NT2/D1 (cell line): Measurements from ENCODE around the gene GDPGP1.

Experiments
- DNase-seq: peaks from one replicate; pipeline ENCODE4 v3.0.0-alpha.2; 2011; ENCODE audit warnings: low read depth, low spot score
- H3K27me3 ChIP-seq: 2 replicates; pipeline ENCODE4 v1.6.0; 2011; ENCODE audit warnings: mild to moderate bottlenecking; ENCODE audit not compliant: insufficient read length, insufficient read depth
- H3K36me3 ChIP-seq: 2 replicates; pipeline ENCODE4 v1.6.1; 2011; ENCODE audit warnings: mild to moderate bottlenecking, low read length, mixed read lengths; ENCODE audit not compliant: insufficient read depth, insufficient read length
- H3K4me1 ChIP-seq: 2 replicates; pipeline ENCODE4 v1.5.1; 2011; ENCODE audit not compliant: insufficient read depth, insufficient read length
- H3K4me3 ChIP-seq: 2 replicates; pipeline ENCODE4 v1.5.1; 2011; ENCODE audit warnings: low read depth; ENCODE audit not compliant: insufficient read length
- H3K9ac ChIP-seq: 2 replicates; pipeline ENCODE4 v1.6.0; 2011; ENCODE audit warnings: low read depth; ENCODE audit not compliant: insufficient read length
- H3K9me3 ChIP-seq: 2 replicates; pipeline ENCODE4 v1.5.1; 2011; ENCODE audit warnings: mild to moderate bottlenecking, low read length; ENCODE audit not compliant: insufficient read depth
- SUZ12 ChIP-seq: IDR thresholded peaks from 2 replicates; pipeline ENCODE4 v1.6.1; 2011; ENCODE audit not compliant: insufficient read length, insufficient read depth; ENCODE audit errors: extremely low read depth
- YY1 ChIP-seq: IDR thresholded peaks from 2 replicates; pipeline ENCODE4 v1.6.1; 2011; ENCODE audit not compliant: insufficient read length, insufficient read depth
- ZNF274 ChIP-seq: IDR thresholded peaks from 2 replicates; pipeline ENCODE4 v1.6.1; 2011; ENCODE audit warnings: mild to moderate bottlenecking, low read depth, low read length

Gene GDPGP1

GRCh38 chr15:90230071-90230494 lies 3.9 kb upstream of the GDPGP1 start:
- H3K36me3 ChIP-seq, result peaks cover 57% of the 10 kb centered on the region
- no peak overlapping the region for H3K4me3 ChIP-seq
- H3K4me1 ChIP-seq, result no peaks in the 10 kb centered on the region
- H3K9ac ChIP-seq, result no peak overlapping the region
- TF ChIP-seq YY1 (no peak), ZNF274 (no peak), SUZ12 (no peak)
- H3K9me3 ChIP-seq, result no peaks in the 10 kb centered on the region
- no peaks in the 10 kb centered on the region for H3K27me3 ChIP-seq
- DNase-seq, result no peak

- Histone ChIP-seq H3K36me3 (peaks cover 52% of the 10 kb centered on the region), H3K4me1 (no peaks in the 10 kb centered on the region), H3K4me3 (no peak overlapping the region), H3K9me3 (no peaks in the 10 kb centered on the region), H3K9ac (no peak overlapping the region), H3K27me3 (no peaks in the 10 kb centered on the region)
- TF ChIP-seq SUZ12 (no peak), YY1 (no peak), ZNF274 (no peak)
- DNase-seq, result no peak
Measured at GRCh38 chr15:90230610-90231009, 3.4 kb upstream of the GDPGP1 start.

- Histone ChIP-seq H3K4me3 (no peak overlapping the region), H3K4me1 (no peaks in the 10 kb centered on the region), H3K9ac (no peak overlapping the region)
Measured at GRCh38 chr15:90231028-90232017, 2.7 kb upstream of the GDPGP1 start.

GRCh38 chr15:90232196-90232595 lies 1.8 kb upstream of the GDPGP1 start:
- no peaks in the 10 kb centered on the region for H3K27me3 ChIP-seq
- TF ChIP-seq YY1 (no peak), SUZ12 (no peak), ZNF274 (no peak)
- no peak overlapping the region for H3K9ac ChIP-seq
- DNase-seq, result no peak
- no peak overlapping the region for H3K4me3 ChIP-seq
- H3K4me1 ChIP-seq, result no peaks in the 10 kb centered on the region
- H3K36me3 ChIP-seq, result peaks cover 51% of the 10 kb centered on the region
- no peaks in the 10 kb centered on the region for H3K9me3 ChIP-seq

More at GRCh38 chr15:90231028-90232017, 2.7 kb upstream of the GDPGP1 start:
- Histone ChIP-seq H3K9me3 (no peaks in the 10 kb centered on the region), H3K27me3 (no peaks in the 10 kb centered on the region), H3K36me3 (peaks cover 50% of the 10 kb centered on the region)
- no peak for DNase-seq
- no peak for TF ChIP-seq YY1

GRCh38 chr15:90232941-90233386 lies 1.0 kb upstream of the GDPGP1 start:
- TF ChIP-seq ZNF274 (no peak), YY1 (no peak), SUZ12 (no peak)
- peak overlapping the region; percentile 81 for H3K4me3 ChIP-seq
- H3K36me3 ChIP-seq, result peaks cover 45% of the 10 kb centered on the region
- peak overlapping the region; percentile 77 for H3K9ac ChIP-seq
- H3K4me1 ChIP-seq, result no peaks in the 10 kb centered on the region
- no peaks in the 10 kb centered on the region for H3K27me3 ChIP-seq
- DNase-seq, result no peak
- H3K9me3 ChIP-seq, result no peaks in the 10 kb centered on the region

GRCh38 chr15:90233387-90234095 lies 468 bp upstream of the GDPGP1 start, which contains the start of gene CIB1:
CIB1 (minus strand) TSS chr15:90233941; CDS start chr15:90233885, 56 bp downstream.
- Histone ChIP-seq H3K4me1 (no peaks in the 10 kb centered on the region), H3K9ac (peak within 1 kb of the TSS; percentile 82), H3K27me3 (no peaks in the 10 kb centered on the region), H3K4me3 (peak within 1 kb of the TSS; percentile 81), H3K36me3 (peaks cover 45% of the 10 kb centered on the region), H3K9me3 (no peaks in the 10 kb centered on the region)
- TF ChIP-seq SUZ12, result no peak
- peak; percentile 85 for DNase-seq

GRCh38 chr15:90239371-90239770 lies 5.4 kb downstream of the GDPGP1 start:
- H3K9ac ChIP-seq, result no peak overlapping the region
- H3K4me1 ChIP-seq, result no peaks in the 10 kb centered on the region
- H3K9me3 ChIP-seq, result no peaks in the 10 kb centered on the region
- H3K27me3 ChIP-seq, result no peaks in the 10 kb centered on the region
- H3K36me3 ChIP-seq, result peaks cover 24% of the 10 kb centered on the region
- no peak overlapping the region for H3K4me3 ChIP-seq
- DNase-seq, result no peak
- TF ChIP-seq YY1 (no peak), ZNF274 (no peak), SUZ12 (no peak)
